KMS-11 (cell line): ENCODE results near the gene CDK11B.
"Not testable (repeated sequence)": the region's sequence is repeated elsewhere in the genome, so short reads cannot be mapped to it uniquely, and the experiment has no call there.

Source experiments
- H2AFZ ChIP-seq: fragments of 200-600 bp; sonication (generic); 2 replicates; pipeline ENCODE4 v1.6.1; 2016; ENCODE audit warnings: antibody characterized with exemption, mixed run types, low read depth
- H3K27ac ChIP-seq: fragments of 200-600 bp; sonication (generic); 2 replicates; pipeline ENCODE4 v1.6.1; 2016; ENCODE audit warnings: mild to moderate bottlenecking, mixed run types
- H3K27me3 ChIP-seq: fragments of 200-600 bp; sonication (generic); 2 replicates; pipeline ENCODE4 v1.6.1; 2017; ENCODE audit warnings: mild to moderate bottlenecking, low read depth, mixed run types, moderate library complexity; ENCODE audit not compliant: insufficient read depth
- H3K36me3 ChIP-seq: fragments of 200-600 bp; sonication (generic); 2 replicates; pipeline ENCODE4 v1.6.1; 2017; ENCODE audit warnings: mild to moderate bottlenecking, mixed run types; ENCODE audit not compliant: insufficient read depth
- H3K4me1 ChIP-seq: fragments of 200-600 bp; sonication (generic); 2 replicates; pipeline ENCODE4 v1.6.1; 2016; ENCODE audit warnings: mild to moderate bottlenecking, low read depth, mixed run types; ENCODE audit not compliant: poor library complexity, severe bottlenecking
- H3K4me2 ChIP-seq: fragments of 200-600 bp; sonication (generic); 2 replicates; pipeline ENCODE4 v1.7.0; 2016; ENCODE audit warnings: mild to moderate bottlenecking, mixed run types
- H3K4me3 ChIP-seq: fragments of 200-600 bp; sonication (generic); IDR thresholded peaks from 2 replicates; pipeline ENCODE4 v1.6.1; 2017; ENCODE audit warnings: low read depth, low read length, mixed read lengths; ENCODE audit not compliant: insufficient read depth
- H3K79me2 ChIP-seq: fragments of 200-600 bp; sonication (generic); 2 replicates; pipeline ENCODE4 v1.6.1; 2016; ENCODE audit warnings: low read depth, mixed run types; ENCODE audit not compliant: insufficient read depth
- H3K9ac ChIP-seq: fragments of 200-600 bp; sonication (generic); 2 replicates; pipeline ENCODE4 v1.6.1; 2016; ENCODE audit warnings: mild to moderate bottlenecking, mixed run types
- H4K20me1 ChIP-seq: fragments of 200-600 bp; sonication (generic); 2 replicates; pipeline ENCODE4 v1.6.1; 2016; ENCODE audit warnings: mild to moderate bottlenecking, mixed run types; ENCODE audit not compliant: insufficient read depth
- TF ChIP-seq, protein P1 (sequence below): fragments of 200-600 bp; sonication (generic); conservative IDR thresholded peaks from 2 replicates; pipeline ENCODE4 v1.6.1; 2017; ENCODE audit warnings: low read depth, mild to moderate bottlenecking, antibody characterized with exemption, low read length, moderate library complexity, mixed read lengths

Gene CDK11B

DNA sequence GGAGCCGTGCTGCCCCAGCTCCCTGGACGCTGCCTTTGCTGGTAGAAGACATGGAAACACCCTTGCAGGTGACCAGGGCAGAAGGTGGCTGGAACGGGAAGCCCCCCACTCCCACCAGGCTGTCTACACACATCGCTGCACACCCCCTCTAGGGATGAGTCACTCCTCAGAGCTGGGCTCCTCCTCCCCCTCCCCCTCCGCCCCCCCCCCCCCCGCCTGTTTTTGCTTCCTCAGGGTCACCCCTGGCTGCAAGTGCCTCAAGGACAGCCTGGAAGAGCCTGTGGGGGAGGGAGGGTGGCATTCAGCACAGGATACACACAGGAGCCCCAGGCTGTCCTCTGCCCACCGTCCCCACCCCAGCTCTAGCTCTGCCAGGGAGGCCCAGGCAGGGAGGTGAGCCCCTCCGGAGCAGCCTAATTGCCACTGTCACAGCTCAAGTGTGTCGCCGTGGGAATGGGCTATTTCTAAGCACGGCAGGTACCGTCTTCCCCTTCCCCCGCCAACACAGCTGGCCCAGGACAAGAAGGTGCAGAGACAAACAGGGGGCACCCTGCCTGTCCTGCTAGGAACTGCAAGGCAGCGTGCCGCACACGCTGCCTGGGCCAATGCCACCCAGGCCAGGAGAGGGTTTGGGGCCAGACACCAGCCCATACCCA lies 61.4 kb downstream of the CDK11B start:
- TF ChIP-seq, protein P1, sequence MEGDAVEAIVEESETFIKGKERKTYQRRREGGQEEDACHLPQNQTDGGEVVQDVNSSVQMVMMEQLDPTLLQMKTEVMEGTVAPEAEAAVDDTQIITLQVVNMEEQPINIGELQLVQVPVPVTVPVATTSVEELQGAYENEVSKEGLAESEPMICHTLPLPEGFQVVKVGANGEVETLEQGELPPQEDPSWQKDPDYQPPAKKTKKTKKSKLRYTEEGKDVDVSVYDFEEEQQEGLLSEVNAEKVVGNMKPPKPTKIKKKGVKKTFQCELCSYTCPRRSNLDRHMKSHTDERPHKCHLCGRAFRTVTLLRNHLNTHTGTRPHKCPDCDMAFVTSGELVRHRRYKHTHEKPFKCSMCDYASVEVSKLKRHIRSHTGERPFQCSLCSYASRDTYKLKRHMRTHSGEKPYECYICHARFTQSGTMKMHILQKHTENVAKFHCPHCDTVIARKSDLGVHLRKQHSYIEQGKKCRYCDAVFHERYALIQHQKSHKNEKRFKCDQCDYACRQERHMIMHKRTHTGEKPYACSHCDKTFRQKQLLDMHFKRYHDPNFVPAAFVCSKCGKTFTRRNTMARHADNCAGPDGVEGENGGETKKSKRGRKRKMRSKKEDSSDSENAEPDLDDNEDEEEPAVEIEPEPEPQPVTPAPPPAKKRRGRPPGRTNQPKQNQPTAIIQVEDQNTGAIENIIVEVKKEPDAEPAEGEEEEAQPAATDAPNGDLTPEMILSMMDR: peak; percentile 32; the same call in 1 of the 2 replicates
- Histone ChIP-seq H3K4me3 (no peak overlapping the region), H4K20me1 (no peaks in the 10 kb centered on the region), H3K4me2 (no peak overlapping the region; the same call in 1 of the 2 replicates), H3K4me1 (peaks cover 18% of the 10 kb centered on the region), H3K27ac (no peak overlapping the region), H2AFZ (no peak overlapping the region), H3K27me3 (peaks cover 40% of the 10 kb centered on the region), H3K79me2 (no peaks in the 10 kb centered on the region), H3K36me3 (no peaks in the 10 kb centered on the region), H3K9ac (no peak overlapping the region)

DNA sequence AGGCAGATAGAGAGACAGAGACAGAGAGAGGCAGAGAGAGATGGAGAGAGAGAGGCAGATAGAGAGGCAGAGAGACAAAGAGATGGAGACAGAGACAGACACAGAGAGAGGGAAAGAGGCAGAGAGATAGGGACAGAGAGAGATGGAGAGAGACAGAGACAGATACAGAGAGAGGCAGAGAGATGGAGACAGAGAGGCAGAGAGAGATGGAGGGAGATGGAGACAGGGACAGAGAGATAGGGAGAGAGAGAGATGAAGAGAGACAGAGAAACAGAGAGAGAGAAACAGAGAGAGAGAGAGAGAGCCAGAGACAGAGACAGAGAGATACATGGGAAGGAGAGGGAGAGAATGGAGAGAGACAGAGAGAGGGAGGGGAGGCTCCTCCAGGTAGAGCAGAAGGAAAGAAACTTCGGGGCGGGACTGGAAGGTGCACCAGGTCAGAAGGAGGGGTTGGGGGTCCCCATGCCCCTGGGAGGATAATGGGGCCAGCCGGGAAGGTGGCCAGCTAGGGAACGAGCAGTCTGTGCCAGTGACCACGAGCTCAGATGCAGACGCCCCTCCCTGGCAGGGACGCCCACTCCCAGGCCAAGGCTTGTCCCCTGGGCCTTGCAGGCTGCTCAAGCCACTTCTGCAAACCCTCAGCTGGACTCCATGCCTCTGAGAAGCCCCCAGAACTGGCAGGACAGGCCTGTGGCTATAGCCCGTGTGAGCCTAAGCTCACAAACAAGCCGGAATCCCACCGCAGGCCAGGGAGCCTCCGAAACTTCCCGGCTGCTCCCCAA lies 62.1 kb downstream of the CDK11B start:
- Histone ChIP-seq H3K27me3 (peaks cover 46% of the 10 kb centered on the region), H4K20me1 (no peaks in the 10 kb centered on the region), H3K79me2 (no peaks in the 10 kb centered on the region), H3K9ac (no peak overlapping the region), H2AFZ (no peak overlapping the region), H3K4me3 (no peak overlapping the region), H3K36me3 (no peaks in the 10 kb centered on the region), H3K4me1 (peaks cover 11% of the 10 kb centered on the region), H3K4me2 (no peak overlapping the region), H3K27ac (no peak overlapping the region)
- TF ChIP-seq, protein P1: no peak

DNA sequence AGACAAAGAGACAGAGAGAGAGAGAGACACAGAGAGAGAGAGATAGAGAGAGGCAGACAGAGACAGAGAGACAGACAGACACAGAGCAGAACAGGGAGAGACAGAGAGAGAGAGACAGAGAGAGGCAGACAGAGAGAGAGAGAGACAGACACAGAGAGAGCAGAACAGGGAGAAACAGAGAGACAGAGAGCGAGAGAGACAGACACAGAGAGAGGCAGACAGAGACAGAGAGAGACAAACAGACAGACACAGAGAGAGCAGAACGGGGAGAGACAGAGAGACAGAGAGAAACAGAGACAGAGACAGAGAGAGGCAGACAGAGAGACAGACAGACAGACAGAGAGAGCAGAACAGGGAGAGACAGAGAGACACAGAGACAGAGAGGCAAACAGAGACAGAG lies 63.5 kb downstream of the CDK11B start:
- H3K36me3 ChIP-seq, H3K79me2 ChIP-seq, H3K9ac ChIP-seq, H3K27ac ChIP-seq, H3K4me2 ChIP-seq, H4K20me1 ChIP-seq, H2AFZ ChIP-seq, H3K4me3 ChIP-seq, H3K4me1 ChIP-seq: not testable (repeated sequence)
- peaks cover 56% of the 10 kb centered on the region for H3K27me3 ChIP-seq

DNA sequence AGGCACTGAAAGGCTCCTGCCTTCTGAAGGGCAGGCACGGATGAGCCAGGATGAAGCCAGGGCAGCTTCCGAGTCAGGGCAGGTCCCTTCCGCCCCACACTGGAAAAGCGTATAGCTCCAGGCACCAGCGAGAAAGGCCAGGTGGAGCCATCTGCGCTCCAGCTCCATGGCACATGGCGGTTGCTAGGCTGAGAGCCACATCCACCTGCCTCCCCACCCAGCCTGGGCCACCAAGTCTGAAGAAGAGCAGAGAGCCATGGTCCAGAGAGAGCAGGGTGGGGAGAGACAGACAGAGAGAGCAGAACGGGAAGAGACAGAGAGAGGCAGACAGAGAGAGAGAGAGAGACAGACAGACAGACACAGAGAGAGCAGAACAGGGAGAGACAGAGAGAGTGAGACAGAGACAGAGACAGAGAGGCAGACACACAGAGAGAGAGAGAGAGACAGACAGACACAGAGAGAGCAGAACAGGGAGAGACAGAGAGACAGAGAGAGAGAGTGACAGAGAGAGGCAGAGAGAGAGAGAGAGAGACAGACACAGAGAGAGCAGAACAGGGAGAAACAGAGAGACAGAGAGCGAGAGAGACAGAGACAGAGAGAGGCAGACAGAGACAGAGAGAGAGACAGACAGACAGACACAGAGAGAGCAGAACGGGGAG lies 64.1 kb downstream of the CDK11B start:
- H3K4me3 ChIP-seq: no peak overlapping the region
- H3K4me1 ChIP-seq: peaks cover 9% of the 10 kb centered on the region
- H3K27ac ChIP-seq: no peak overlapping the region
- no peak overlapping the region for H3K4me2 ChIP-seq
- no peak overlapping the region for H2AFZ ChIP-seq
- TF ChIP-seq, protein P1: no peak
- H3K79me2 ChIP-seq: no peaks in the 10 kb centered on the region
- H3K9ac ChIP-seq: no peak overlapping the region
- H3K27me3 ChIP-seq: peaks cover 62% of the 10 kb centered on the region
- H4K20me1 ChIP-seq: no peaks in the 10 kb centered on the region
- no peaks in the 10 kb centered on the region for H3K36me3 ChIP-seq
